ENCODE results near the gene PAQR7.
A peak's percentile ranks its signal among the peaks of the same experiment; 100 is the strongest.
"Not testable (repeated sequence)": the region's sequence is repeated elsewhere in the genome, so short reads cannot be mapped to it uniquely, and the experiment has no call there.

PAQR7 gene

DNA sequence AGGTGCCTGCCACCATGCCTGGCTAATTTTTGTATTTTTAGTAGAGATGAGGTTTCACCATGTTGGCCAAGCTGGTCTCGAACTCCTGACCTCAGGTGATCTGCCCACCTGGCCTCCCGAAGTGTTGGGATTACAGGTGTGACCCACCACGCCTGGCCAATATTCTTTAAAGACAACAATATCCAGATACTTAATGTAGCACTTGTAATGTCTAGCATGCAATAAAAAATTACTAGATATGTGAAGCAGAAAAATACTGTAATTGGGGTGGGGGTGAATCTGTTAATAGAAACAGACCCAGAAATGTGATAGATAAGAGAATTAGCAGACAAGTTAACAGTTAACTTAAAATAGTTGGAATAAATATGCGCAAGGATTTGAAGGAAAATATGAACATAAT lies 35.7 kb downstream of the PAQR7 start:
- not testable (repeated sequence) for DNase-seq

DNA sequence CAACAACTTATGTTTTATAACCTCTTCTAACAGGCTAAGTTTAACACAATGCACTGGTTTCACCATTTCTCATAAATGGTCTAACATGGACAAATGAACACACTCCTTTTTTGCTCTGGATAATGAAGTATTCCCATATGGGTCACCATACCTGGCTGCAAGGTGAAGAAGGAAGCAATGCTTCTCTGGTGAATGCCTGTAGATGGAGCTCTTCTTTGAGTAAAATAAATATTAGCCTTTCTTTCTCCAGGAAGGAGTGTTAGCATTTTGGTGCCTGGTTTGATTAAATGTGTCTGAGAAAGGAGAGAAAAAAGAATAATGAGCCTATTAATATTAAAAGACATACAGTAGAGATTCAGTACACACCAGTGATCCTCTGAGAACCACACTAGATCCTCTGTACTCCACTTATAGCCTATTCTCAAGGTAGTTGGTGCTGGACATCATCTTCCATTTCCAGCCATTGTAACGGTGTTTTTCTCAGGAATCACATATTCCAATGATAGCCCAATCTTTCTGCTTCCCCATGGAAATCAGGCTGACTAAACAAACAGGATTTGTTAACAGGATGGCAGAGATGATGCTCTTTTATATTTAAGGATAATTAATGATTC lies 38.1 kb downstream of the PAQR7 start:
- peak; percentile 34 for DNase-seq

GRCh38 chr1:25836695-25837094 lies 38.8 kb downstream of the PAQR7 start:
- no peak for DNase-seq

DNA sequence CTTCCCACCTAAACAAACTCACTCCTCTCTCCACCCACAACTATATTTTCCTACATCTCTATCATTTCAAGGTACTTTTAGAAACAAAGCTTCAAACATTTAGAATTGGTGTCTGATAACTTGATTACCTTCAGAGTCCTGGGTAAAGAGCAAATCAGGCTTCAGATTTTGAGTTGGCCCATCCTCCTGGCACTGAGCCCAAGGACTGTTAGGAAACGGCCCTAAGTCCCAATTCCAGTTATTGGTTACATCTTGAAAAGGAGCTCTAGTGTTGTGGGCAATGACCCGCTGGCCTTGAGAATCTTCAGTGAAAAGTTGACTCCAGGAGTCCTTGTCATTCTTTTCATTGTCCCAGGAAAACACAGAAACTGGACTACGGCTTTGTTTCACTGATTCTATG lies 40.6 kb downstream of the PAQR7 start:
- DNase-seq: no peak

DNA sequence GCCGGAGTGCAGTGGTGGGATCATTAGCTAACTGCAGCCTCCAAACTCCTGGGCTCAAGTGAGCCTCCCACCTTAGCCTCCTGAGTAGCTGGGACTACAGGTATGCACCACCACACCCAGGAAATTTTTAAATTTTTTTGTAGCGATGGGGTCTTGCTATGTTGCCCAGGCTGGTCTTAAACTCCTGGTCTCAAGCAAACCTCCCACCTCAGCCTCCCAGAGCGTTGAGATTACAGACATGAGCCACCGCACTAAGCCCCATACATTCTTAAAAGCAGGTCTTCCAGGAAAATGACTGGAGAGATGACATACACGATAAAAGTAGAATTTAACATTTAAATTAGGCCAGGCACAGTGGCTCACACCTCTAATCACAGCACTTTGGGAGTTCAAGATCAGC lies 42.4 kb downstream of the PAQR7 start:
- no peak for DNase-seq

DNA sequence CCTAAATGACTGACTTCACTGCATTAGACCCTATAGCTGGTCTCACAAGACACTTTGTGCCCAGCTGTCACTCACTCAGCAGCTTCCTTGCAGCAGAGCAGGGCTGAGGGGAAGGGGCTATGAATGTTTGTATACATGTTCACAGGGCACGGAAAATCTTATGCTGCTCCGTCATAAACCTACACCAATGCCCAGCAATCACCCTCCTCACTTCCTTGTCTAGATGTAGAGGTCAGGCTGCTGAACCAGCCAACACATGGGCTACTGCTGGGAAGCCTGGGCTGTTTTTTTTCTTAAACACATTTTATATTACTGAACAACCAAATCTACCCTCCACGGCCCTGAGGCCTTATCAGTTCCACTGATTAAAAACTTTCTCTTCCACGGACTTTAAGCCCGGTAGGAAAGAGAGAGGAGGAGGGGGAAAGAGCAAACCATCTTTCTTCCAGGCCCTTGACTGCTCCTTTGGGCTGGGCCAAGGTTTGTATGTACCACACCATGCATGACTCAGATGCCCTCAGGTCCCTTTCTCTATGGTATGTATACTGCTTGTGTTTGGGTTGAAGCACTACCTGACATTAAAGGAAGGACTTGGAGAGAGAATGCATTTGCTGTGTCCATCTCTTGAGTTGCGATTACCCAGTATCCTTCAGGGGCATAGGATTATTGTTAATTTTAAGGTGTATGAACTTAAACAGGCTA lies 43.0 kb downstream of the PAQR7 start:
- no peak for DNase-seq

GRCh38 chr1:25831569-25832196 lies 43.8 kb downstream of the PAQR7 start:
- no peak for DNase-seq

DNA sequence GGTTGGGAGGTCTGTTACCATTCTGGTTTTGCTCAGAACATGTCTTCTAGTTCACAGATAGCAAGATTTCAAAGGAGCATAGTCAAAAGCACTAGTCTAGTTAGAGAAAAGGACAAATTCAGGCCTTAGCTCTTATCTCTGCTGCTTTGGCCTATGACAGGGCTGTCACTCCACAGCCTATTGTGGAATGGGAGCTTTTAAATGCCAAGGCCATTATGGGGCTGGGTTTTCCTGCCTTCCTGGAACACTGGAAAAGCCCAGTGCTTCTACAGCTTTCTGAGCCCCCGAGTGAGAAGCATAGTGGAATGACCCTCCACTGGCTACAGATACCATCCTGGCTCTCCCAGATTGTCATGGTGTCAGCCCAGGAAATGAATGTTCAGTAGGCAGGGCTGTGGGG lies 46.5 kb downstream of the PAQR7 start:
- no peak for DNase-seq

DNA sequence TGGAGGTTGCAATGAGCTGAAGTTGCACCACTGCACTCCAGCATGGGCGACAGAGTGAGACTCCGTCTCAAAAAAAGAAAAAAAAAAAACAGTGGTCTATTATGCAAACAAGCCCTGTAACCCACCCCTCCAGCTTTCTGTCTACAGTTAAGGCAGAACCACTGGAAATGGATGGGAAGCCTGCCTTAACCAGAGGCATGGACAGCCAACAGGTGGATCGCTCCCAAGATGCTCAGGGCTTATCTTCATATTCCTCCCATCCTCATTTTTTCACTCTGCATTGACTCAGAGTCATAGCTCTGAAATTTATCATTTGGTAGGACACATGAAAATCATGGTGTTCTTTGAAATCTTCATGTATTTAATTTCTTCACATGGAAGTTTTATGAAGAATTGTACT lies 47.0 kb downstream of the PAQR7 start:
- no peak for DNase-seq

- no peak for DNase-seq
Measured at GRCh38 chr1:25826571-25826970, 48.9 kb downstream of the PAQR7 start.

DNA sequence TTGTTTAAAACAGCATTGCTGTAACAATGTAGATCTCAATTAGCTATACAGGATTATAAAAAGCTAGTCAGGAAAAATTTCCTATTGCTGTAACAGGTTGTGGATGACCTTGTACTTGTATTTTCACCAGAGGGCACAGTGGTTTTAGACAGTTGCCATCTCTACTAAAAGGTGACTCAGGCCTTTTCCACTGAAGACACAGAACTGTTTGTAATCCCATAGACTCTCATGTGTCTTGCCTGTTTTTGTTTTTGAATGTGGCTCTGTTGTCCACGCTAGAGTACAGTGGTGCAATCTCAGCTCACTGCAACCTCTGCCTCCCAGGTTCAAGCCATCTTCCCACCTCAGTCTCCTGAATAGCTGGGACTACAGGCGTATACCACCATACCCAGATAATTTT lies 49.9 kb downstream of the PAQR7 start:
- no peak for DNase-seq

- DNase-seq: no peak
Measured at GRCh38 chr1:25821630-25822091, 53.8 kb downstream of the PAQR7 start.

DNA sequence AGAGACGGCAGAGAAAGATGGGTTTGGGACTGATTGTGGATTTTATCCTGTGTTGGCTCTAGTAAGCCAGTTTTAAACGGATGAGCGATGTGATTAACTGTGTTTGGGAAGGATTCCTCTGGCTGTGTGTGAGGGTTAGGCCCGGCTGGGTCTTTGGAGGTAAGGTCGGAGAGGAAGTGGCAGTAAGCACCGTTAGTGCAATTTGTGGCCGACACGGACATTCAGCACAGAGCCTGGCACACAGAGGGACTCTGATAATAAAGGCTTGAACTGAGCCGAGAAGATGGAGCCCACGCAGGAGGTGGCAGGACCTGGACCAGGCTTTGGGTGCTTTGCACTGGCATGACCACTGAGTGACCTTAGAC lies 54.4 kb downstream of the PAQR7 start:
- DNase-seq: no peak

GRCh38 chr1:25820247-25821111 lies 55.0 kb downstream of the PAQR7 start:
- DNase-seq: peak; percentile 45

DNA sequence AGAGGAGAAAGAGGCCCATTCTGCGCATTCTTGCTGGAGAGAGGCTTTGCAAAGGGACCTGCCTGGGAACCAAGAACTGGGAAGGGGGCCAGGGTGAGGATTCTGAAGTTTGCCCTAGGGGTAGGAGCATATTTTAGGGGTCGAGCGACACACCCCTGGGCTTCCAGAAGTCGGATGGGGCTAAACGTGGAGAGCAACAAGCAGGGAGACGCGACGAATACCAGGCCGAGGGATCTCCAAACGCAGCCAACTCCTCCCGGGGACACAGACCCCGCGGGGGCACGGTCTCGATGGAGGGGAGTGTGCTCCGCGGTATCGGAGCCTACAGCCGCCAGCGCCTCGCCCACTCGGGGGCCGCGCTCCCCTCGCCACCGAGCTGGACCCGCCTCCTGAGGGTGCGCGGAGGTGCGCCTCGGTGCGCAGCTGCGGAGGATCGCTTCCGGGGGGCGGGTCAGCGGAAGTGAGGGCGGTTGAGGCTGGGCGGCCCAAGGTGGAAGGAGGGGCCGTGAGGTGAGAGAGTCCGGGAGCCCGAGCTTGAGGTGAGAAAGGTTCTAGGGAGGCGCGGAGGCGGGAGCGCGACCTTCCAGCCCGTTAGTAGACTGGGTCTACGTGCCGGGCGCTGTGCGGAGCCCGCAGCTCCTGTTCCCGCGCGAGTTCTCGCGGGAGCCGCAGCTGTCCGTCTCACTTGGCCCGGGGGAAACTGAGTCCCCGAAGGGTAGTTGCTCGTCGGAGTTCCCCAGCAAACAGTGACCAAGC lies 55.8 kb downstream of the PAQR7 start, which contains the start of gene MTFR1L:
Gene MTFR1L, plus strand, starts transcription at position 464 of the 756 bp plus-strand sequence. CDS start 3,151 bp downstream, outside the sequence.
- peak; percentile 64 for DNase-seq

- no peak for DNase-seq
Measured at GRCh38 chr1:25818569-25818968, 56.9 kb downstream of the PAQR7 start.

GRCh38 chr1:25817840-25818501 lies 57.5 kb downstream of the PAQR7 start:
- no peak for DNase-seq

- no peak for DNase-seq
Measured at GRCh38 chr1:25816112-25816718, 59.3 kb downstream of the PAQR7 start.

- no peak for DNase-seq
Measured at GRCh38 chr1:25815208-25816111, 60.0 kb downstream of the PAQR7 start.

DNA sequence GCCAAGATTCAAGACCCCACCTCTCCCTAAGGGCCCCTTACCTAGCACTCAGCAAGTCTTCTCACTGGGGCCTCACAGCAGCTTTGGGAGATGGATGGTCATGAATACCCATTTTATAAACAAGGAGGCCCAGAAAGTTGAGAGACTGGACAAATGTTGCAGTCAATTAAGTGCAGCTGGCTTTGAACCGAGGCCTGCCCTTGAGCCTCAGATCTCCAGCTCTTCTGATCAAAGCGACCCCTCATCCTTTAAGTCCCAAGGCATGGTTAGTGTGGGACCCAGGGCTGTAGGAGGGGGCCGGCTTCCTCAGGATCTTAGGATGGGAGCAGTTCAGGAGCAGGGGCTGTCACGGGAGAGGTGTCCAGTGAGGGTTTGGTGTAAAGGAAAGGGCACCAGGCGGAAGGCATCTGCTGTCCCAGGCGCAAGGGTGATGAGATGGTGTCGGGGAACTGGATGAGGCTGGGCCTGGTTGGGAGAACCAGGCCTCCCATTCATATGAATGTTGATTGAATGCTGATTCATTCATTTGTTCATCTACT lies 60.9 kb downstream of the PAQR7 start:
- no peak for DNase-seq
